ENCODE data around the gene BRSK2.

The BRSK2 gene

DNA sequence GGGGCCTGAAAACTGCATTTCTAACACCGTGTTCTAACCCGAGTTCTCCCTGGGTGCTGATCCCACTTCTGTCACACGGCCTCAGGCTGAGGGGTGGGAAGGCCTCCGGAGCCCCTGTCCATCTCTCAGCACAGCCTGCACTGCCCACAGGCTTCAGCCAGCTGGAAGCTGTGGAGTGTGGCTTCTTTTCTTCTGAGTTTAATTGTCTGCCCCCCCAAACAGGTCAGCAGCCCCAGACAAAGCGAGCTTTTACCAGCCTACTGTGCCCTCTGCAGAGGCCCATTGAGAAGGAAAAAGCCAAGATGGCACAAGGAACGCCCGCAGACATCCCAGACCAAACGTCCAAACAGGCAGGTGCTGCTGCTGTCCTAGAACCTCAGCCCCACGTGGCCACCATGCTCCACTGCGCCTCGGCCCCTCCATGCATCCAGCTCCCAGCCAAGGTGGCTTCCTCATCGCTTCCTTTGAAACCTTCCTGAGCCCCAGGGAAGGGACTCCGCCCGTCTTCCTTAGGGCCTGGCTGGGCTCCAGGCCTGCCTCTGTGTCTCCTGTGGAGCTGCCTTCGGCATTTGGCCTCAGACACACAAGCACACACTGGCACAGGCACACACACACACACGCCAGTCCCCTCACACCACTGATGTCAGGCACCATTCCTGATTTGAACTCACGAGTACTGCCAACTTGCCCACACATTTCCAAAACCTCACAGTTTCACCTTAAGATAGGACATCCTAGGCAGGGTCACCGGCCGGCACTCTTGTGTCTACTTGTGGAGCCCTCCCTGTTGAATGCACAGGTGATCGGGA is 95.2 kb downstream of the BRSK2 start:
- DNase-seq, result no peak

DNA sequence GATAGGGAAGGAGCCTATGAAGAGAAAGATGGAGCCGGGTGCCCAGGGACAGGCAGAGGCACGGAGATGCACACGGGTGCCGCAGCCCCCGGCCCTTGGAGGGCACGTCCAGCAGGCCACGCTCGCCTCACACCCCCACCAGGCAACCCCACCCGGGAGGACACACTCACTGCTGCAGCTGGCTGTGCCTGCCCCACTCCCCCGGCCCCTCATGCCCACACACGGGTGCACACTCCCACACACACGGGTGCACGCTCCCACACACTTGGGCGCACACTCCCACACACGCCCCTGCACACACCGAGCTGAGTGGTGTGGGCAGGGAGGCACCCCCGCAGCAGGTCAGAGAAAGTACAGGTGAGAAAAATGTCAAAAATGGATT is 95.8 kb downstream of the BRSK2 start:
- DNase-seq, result no peak

DNA sequence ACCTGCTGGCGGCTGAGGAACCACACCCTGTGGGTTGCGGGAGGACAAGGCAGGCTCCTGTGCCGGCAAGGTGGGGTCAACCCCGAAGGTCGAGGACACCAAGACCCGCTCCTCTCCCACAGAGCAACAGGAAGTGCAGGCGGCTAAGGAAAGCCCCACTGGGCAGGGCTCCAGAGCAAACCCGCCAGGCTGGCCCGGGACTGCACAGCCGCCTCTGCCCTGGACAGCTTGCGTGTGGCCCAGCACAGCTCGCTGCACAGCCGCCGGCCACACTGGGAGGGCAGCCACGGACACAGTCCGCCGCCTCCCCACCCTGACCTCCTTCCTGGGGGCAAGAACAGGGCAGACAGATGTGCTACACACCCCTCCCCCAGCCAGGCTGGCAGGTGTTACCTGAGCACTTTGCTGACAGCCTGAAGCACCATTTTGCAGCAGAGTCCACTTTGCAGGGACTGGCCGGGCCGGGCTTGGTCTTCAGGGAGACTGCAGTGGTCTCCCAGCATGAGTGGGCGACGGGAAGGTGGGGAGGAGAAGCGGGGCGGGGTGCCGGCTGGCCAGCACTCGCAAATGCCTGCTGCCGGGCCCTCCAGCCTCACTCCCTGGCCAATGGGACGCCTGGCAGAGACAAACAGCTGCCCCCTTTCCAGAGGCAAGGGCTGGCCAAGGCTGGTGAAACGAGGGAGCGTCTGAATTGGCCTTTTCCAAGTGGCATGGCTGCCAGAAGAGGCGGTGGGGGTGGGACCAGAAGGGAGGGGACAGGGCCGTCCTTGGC is 96.5 kb downstream of the BRSK2 start, which contains the start of gene MOB2:
Gene MOB2 (minus strand): TSS at position 726 of the 772 bp plus-strand sequence. CDS start 223 bp downstream, at position 503.
- DNase-seq, result peak; percentile 17

DNA sequence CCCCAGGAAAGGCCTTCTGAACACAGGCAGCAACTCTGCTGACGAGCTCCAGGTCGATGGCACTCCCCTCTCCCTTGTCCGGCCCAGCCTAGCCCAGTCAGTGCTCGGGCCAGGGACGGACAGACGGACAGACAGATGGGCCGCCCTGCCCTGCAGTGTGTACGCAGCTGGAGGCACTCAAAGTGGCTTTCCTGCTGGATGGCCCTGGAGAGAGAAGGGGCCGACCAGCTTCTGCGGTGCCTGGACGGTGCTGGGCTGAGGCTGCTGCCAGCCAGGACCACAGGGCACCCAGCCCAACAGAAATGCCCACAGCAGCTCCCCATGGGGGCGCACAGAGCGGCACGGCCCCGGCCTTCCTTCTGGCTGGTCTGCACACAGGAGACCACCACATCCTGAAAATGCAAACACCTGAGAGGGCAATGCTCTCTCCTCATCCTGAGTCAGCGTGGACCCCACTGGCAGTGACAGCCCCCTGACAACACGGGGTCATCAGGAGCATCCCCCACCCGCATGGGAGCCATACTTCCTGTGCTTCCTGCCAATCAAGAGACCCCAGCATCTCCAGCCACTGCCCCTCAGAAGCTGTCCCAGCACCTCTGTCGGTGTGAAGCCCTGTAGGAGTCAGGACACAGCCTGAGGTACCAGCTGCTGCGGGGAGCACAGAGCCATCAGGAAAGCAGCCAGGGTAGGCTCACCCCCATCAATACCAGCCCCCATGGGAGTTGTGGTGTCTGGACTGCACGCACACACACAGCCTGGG is 97.5 kb downstream of the BRSK2 start:
- no peak for DNase-seq

DNA sequence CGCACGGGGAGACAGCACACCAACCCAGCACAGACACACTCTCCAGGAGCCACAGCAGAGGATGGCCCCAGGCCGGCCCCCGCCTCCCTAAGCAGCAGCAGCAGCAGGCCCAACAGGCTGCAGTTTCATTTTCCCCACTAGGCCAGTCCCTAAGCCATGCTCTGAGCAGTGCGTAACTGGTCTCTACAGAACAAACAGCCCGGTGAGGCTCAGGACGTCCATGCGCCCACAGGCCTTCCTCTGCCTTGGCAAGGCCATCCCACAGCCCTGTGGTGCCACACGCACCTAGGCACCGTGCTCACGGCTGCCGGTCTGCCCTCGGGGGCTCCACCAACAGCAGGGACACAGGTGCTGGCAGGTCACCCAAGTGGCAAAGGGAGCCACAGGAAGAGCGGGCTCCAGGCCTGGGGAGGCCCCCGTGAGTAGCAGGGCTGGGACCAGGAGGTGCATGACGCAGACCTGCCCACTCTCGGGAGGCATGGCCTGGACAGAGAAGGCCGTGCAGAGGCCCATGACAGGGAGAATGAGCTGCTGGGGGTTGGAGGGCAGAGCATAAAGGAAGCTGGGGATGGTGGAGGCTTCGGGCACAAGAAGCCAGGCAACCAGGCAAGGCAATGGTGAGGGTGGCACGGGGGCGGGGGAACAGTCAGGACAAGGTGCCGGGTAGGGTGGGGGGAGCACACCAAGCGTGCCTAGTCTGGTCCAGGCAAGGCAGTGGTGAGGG is 98.3 kb downstream of the BRSK2 start:
- no peak for DNase-seq

DNA sequence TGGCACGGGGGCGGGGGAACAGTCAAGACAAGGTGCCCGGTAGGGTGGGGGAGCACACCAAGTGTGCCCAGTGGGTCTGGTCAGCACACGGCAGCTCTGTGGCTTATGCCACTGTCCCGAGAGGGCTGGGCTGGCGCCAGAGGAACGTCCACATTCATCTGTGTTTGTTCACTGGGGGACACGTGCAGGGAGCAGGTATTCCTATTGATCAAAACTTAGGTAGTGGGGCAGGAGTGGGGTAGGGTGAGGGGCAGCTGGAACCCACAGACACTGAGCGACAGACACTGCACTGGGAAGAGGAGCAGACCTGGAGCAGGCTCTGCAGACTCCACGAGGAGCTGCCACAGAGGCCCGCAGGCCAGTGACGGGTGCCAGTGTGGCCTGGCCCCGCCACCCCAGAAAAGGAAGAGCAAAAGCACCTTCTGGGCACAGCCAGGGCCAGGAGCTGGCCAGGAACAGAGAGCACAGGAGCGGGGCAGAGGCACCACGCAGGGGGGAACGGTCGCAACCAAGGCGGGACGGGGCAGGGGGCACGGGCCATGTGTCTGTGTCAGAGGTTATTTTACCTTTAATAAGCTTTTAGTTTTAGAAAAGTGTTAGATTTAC is 98.9 kb downstream of the BRSK2 start:
- no peak for DNase-seq

DNA sequence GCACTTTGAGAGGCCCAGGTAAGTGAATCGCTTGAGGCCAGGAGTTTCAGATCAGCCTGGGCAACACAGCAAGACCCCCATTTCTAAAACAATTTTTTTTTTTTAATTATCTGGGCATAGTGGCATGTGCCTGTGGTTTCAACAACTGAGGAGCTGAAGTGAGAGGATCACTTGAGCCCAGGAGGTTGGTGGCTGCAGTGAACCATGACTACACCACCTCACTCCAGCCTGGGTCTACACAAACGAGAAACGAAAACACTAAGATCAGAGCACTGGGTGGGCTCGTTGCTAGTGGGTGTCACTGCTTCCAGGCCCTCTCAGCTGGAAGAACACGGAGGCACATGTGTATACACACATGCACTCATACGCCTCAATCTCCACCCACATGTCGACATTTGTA is 100.9 kb downstream of the BRSK2 start:
- no peak for DNase-seq

DNA sequence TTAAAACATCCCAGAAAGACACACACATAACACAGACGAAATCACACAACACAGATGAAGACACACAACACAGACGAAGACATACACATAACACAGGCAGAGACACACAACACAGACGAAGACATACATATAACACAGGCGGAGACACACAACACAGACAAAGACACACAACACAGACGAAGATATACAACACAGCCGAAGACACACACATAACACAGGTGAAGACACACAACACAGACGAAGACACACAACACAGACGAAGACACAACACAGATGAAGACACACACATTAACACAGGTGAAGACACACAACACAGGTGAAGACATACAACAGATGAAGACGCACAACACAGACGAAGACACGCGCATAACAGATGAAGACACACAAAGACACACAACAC is 101.6 kb downstream of the BRSK2 start:
- DNase-seq, result no peak

DNA sequence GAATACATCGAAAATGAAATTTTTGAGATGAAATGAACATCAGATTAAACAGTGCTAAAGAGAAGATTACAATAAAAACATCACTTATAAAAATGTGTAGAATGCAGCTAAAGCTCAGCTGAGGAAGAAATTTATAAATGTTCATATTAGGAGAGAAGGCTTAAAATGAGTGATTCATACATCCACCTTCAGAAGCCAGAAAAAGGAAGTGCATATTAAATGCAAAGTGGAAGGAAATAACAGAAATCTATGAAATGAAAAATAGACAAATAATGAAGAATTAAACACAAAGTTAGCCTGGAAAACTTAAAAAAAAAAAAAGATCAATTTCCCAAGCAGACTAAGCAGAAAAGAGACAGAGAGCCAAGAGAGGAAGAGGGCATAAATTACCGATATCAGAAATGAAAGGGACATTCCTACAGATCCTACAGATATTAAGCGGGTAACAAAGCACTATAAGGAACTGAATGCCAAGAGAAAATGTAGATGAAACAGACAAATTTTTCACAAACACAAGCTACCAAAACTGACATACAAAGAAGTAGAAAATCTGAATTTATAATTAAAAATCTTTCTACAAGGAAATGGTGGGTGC is 104.0 kb downstream of the BRSK2 start:
- no peak for DNase-seq

DNA sequence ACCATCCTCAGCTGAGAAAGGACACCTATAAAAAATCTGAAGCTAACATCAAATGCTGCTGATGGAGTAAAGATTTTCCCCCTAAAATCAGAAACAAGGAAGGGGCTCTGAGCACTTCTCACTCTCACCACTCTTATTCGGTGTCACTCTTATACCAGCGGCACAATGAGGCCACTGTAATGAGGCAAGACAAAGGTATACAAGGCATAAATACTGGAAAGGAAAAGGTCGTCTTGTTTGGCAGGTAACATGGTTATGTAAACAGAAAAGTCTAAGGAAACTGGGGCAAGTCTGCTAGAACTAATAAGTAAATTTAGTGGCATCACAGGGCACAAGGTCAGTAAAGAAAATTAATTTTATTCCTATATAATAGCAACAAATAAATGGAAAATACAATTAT is 104.9 kb downstream of the BRSK2 start:
- DNase-seq, result no peak

DNA sequence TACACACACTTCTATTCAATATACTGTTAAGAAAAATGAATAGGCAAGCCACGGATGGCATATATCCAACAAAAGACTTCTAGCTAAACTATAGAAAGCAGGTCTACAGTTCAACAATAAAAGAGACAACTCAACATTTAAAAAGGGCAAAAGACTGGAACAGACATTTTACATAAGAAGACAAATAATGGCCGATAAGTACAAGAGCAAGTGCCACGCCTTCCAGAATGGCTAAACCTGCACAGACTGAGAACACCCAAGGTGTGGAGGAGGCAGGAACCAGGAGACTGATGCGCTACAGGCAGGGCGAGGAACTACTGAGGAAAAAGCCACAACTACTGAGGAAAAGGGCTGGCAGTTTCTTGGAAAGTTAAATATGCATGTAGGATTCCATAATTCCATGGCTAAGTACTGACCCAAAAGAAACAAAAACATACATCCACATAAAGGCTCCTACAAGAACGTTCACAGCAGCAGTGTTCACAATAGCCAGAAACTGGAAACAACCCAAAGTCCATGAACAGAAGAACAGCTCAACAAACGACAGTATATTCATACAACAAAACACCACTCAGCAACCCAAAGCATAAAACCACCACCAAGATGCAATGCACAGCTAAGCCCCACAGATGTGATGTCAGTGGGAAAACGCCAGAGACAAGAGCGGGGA is 106.5 kb downstream of the BRSK2 start:
- no peak for DNase-seq

DNA sequence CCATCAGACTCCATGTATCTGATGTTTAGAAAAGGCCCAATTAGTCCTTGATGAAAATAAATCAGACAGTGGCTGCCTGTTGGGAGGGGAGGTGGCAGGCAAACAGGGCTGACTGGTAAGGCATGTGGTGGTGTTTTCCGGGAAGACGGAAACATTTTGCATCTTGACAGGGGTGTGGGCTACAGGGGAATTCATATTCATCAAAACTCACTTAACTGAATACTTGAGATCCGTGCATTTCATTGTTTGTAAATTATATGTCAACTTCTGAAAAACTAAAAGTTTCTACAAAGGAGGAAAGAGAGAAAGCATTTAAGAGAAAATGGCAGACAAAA is 107.0 kb downstream of the BRSK2 start:
- DNase-seq, result no peak

DNA sequence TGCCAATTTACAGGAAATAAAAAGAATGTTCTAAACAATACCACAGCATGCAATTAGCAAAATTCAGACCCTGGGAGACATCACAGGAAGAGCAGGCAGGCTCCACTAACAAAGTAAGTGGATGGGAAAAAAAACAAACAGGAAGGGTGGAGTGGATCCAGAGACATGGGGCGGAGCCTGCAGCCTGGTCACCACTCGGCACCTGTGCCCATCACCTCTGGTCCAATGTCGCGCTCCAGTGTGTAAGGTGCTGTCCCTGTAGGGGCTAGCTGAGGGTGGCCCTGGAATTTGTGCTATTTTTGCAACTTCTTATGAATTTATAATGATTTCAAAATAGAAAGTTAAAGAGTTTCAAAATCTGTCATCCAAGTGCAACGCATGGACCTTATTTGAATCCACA is 107.9 kb downstream of the BRSK2 start:
- no peak for DNase-seq

DNA sequence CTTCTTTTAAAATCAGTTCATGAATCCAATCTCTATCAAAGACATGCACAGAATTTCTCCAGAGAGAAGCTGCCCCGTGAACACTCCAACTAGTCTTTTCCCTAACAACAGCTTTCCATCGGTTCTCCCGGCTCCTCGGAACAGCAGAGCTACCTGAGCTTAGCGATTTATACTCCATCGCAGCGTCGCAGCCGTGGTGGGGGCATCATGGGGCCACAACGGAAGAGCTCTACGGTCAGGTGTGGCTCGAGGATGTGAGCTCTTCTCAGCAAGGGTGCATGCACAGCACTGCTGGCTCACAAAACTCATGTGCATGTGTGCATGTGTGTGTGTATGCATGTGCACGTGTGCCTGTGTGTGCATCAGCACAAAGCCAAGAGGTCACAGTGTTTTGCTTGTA is 108.5 kb downstream of the BRSK2 start:
- DNase-seq, result no peak

DNA sequence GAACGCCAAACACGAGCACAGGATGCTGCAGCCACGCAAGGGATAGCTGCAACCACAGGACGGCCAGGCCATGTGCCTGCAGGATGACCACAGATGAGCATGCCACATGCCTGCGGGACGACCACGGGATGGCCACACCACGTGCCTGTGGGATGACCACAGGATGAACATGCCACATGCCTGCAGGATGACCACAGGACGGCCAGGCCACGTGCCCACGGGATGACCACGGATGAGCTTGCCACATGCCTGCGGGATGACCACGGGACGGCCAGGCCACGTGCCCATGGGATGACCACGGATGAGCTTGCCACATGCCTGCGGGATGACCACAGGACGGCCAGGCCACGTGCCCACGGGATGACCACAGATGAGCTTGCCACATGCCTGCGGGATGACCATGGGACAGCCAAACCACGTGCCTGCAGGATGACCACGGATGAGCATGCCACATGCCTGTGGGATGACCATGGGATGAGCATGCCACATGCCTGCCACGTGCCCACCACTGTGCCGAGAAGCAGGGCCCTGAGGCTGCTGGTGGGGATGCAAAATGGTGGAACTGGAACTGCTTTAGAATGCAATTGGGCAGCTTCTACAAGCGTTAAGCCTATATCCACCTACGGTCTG is 109.6 kb downstream of the BRSK2 start:
- no peak for DNase-seq

DNA sequence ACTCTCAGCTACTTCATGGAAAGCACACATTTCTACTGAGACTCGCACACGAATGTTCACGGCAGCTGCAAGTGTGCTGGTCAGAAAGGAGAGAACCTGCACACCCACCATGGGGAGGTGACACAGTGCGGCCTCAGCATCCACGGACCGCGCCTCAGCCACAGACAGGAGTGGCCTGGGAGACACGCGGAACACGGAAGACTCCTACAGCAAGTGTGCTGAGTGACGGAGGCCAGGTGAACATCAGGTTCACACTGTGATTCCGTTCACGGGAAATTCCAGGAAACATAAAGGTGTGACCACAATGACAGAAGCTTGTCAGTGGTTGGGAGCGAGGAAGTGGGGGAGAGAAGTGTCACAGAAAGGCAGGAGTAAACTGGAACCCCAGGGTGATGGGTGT is 110.2 kb downstream of the BRSK2 start:
- DNase-seq, result no peak

DNA sequence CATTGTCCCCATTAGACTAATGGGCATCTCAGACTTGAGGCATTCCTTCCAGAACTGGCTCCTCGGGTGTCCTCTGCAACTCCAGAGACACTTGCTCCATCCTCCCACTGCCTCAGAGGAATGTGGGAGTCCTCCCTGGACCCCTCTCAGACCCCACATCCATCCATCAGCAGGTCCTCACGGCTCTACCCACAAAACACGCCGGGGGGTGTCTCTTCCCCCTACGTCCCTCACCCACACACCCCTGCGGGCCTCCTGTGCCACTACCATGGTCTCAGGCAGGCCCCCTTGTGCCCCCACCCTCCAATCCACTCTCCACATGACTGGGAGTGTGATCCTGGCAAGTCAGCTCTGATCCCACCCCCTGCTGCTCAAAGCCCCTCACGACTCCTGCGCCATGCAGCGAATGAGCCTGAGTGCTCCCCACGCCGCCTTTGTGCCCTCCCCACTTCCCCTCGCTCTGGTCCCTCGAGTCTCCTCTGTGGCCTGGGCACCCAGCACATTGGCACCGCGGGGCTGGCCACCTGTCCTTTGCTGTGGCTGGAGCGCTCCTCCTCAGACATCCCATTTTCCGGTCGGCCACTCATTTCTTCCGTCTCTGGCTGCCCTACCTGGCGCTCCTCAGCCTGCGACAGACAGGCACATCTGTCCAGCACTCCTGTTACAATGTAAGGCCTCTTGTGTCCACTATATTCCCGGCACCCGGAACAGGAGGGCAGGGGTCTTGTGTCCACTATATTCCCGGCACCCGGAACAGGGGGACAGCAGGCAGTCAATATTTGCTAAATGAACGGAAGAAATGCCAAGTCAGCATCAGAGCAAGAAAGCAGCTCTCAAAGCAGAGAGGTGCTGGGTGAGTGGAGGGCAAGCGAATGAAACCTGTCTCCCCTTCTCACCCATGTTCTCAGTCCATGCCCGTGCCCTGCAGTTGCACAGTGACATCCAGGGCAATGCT is 111.0 kb downstream of the BRSK2 start:
- DNase-seq, result no peak

DNA sequence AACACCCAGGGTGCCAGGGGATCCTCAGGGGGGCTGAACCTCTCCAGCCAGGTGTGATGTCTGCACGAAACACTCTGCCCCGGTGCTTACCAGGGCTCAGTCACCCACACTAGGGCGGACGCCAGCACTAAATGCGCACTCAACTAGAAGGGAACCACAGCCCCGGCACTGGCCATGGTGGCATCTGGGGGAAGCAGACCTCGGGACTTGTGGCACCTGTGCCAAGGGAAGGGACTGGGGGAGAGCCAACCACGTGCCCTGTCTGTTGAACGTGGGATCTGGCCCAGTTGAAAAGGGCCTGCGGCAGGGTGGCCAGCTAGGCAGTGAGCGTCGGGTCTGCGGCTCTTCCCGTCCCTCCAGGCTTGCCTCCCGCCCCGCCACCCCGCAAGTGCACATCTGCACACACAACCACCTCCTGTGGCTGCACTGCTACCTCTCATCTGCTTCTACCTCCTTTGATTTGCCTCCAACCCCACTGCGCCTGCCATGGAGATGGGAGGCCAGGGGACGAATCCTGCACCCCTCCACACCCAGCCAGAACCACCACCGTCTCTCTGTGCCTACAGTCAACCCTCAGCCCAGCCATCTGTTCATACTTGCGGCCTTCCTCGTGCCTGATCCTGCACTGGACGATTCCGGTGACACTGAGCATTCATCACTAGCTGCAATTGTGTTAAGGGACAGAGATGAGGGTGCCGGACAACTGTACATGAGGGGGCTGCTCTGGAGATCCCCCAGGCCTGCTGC is 111.9 kb downstream of the BRSK2 start:
- DNase-seq, result no peak
